ENCODE results near the gene GRIN3B. TPM values are rescaled to one million over a fixed set of nuclear protein-coding genes. Genes with fewer than 3 reads are reported as not detected.

The GRIN3B gene
- total RNA-seq, 2 donors from 2014 or later = 0.14 TPM; not detected in 1

DNA sequence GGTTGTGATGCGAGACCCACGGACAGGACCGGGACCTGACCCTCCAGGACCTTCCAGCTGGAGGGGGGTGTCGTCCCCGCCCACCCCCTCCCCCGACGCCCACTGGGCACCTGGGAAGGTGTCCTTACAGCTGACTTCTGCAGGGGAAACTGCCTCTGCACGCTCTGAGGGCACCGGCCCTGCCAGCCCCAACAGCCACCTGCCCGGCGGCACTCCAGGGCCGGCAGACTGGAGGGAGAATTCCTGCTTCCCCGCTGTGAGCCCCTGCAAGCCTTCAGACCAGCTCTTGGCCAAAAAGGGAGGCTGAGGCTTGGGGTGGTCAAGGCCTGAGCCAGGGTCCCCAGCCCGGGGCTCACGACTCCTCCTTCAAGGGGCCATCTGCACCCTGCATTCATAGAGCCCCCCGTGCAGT, 27.4 kb downstream of the GRIN3B start:
- ATAC-seq (ENCODE audit: insufficient number of reproducible peaks, low FRiP score, low read depth) = no peak

GRCh38 chr19:1028062-1028926, 28.1 kb downstream of the GRIN3B start:
- Histone ChIP-seq H3K27me3 (replicated peaks; ENCODE audit: insufficient read depth) (no peaks in the 10 kb centered on the region), H3K27ac (peak overlapping the region; percentile 100), H3K4me1 (ENCODE audit: control insufficient read depth in 1 of 2, low read depth in 2 of 2) (peaks cover 14 to 19% of the 10 kb centered on the region in 2 donors), H3K36me3 (peaks cover 28% of the 10 kb centered on the region), H3K9me3 (no peaks in the 10 kb centered on the region), H3K4me3 (peak overlapping the region; percentile 90)
- DNase-seq (ENCODE audit: low spot score) (no peak), ATAC-seq (ENCODE audit: insufficient number of reproducible peaks, low FRiP score, low read depth) (no peak)
- TF ChIP-seq CTCF (IDR thresholded peaks at IDR 0.05) = no peak

More for the DNA sequence above, 27.4 kb downstream of the GRIN3B start:
- no peak for DNase-seq (ENCODE audit: low spot score)
- peaks cover 21% of the 10 kb centered on the region for H3K36me3 ChIP-seq
- no peaks in the 10 kb centered on the region for H3K27me3 ChIP-seq (replicated peaks; ENCODE audit: insufficient read depth)
- H3K4me1 ChIP-seq (ENCODE audit: control insufficient read depth in 1 of 2, low read depth in 2 of 2) = peaks cover 17 to 23% of the 10 kb centered on the region in 2 donors
- H3K9me3 ChIP-seq = no peaks in the 10 kb centered on the region
- peak overlapping the region; percentile 90 for H3K4me3 ChIP-seq
- H3K27ac ChIP-seq = peak overlapping the region; percentile 100
- no peak for TF ChIP-seq CTCF (IDR thresholded peaks at IDR 0.05)

DNA sequence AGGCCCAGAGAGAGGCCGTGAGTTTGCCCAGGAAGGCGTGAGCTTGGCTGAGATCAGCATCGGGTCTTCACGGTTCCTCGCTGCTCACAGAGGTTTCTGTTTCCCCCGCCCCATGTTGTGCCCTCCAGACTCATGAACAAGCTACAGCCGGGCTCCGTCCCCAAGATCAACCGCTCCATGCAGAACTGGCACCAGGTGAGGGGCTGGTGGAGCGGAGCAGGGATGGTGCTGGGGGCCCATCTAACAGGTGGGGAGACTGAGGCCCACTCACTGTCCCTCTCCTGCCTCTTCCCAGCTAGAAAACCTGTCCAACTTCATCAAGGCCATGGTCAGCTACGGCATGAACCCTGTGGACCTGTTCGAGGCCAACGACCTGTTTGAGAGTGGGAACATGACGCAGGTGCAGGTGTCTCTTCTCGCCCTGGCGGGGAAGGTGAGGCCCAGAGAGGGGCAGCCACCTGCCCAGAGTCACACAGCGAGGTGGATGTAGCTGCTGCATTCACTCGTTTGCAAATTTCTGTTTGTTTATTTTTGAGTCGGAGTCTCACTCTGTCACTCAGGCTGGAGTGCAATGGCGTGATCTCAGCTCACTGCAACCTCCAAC, 32.1 kb downstream of the GRIN3B start:
- no peak for ATAC-seq (ENCODE audit: insufficient number of reproducible peaks, low FRiP score, low read depth)
- no peak for DNase-seq (ENCODE audit: low spot score)
- no peaks in the 10 kb centered on the region for H3K9me3 ChIP-seq
- no peak overlapping the region for H3K27ac ChIP-seq
- H3K27me3 ChIP-seq (replicated peaks; ENCODE audit: insufficient read depth) = no peaks in the 10 kb centered on the region
- H3K36me3 ChIP-seq = peaks cover 48% of the 10 kb centered on the region
- peaks cover 7 to 14% of the 10 kb centered on the region in 2 donors for H3K4me1 ChIP-seq (ENCODE audit: control insufficient read depth in 1 of 2, low read depth in 2 of 2)
- no peak overlapping the region for H3K4me3 ChIP-seq
- TF ChIP-seq CTCF (IDR thresholded peaks at IDR 0.05) = no peak

- DNase-seq (ENCODE audit: low spot score) (no peak), ATAC-seq (ENCODE audit: insufficient number of reproducible peaks, low FRiP score, low read depth) (no peak)
- H3K4me3 ChIP-seq = no peak overlapping the region
- no peaks in the 10 kb centered on the region for H3K9me3 ChIP-seq
- no peak overlapping the region for H3K27ac ChIP-seq
- peaks cover 38% of the 10 kb centered on the region for H3K36me3 ChIP-seq
- no peak for TF ChIP-seq CTCF (IDR thresholded peaks at IDR 0.05)
- peaks cover 12 to 24% of the 10 kb centered on the region in 2 donors for H3K4me1 ChIP-seq (ENCODE audit: control insufficient read depth in 1 of 2, low read depth in 2 of 2)
- H3K27me3 ChIP-seq (replicated peaks; ENCODE audit: insufficient read depth) = no peaks in the 10 kb centered on the region
Observed at GRCh38 chr19:1035998-1036621, 35.9 kb downstream of the GRIN3B start.

DNA sequence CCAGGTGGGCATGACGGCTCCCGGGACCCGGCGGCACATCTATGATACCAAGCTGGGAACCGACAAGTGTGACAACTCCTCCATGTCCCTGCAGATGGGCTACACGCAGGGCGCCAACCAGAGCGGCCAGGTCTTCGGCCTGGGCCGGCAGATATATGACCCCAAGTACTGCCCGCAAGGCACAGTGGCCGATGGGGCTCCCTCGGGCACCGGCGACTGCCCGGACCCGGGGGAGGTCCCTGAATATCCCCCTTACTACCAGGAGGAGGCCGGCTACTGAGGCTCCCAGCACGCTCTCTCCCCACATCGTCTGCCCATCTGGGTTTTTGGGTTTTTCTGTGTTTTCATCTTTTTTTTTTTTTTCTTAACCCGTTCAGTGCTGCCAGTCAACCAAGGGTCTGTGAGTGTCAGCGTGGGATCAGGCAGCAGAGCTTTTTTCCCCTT, 37.4 kb downstream of the GRIN3B start:
- Histone ChIP-seq H3K4me1 (ENCODE audit: control insufficient read depth in 1 of 2, low read depth in 2 of 2) (peaks cover 12 to 33% of the 10 kb centered on the region in 2 donors), H3K27me3 (replicated peaks; ENCODE audit: insufficient read depth) (no peaks in the 10 kb centered on the region), H3K4me3 (no peak overlapping the region), H3K36me3 (peaks cover 26% of the 10 kb centered on the region), H3K9me3 (no peaks in the 10 kb centered on the region), H3K27ac (no peak overlapping the region)
- no peak for TF ChIP-seq CTCF (IDR thresholded peaks at IDR 0.05)
- DNase-seq (ENCODE audit: low spot score) (no peak), ATAC-seq (ENCODE audit: insufficient number of reproducible peaks, low FRiP score, low read depth) (no peak)
